IPS-18a (cell line): ENCODE data around the gene MAGEA6.
"Not testable (repeated sequence)": the region's sequence is repeated elsewhere in the genome, so short reads cannot be mapped to it uniquely, and the experiment has no call there.

ENCODE experiments used
- H3K27ac ChIP-seq: one replicate; pipeline ENCODE4 v1.5.1; 2013; ENCODE audit warnings: low read length
- H3K27me3 ChIP-seq: one replicate; pipeline ENCODE4 v1.6.1; 2013; ENCODE audit warnings: mild to moderate bottlenecking, low read length; ENCODE audit not compliant: control insufficient read depth, insufficient read depth
- H3K36me3 ChIP-seq: one replicate; pipeline ENCODE4 v1.6.1; 2013; ENCODE audit warnings: low read depth, low read length; ENCODE audit not compliant: control insufficient read depth
- H3K4me1 ChIP-seq: one replicate; pipeline ENCODE4 v1.6.1; 2013; ENCODE audit warnings: low read depth, low read length; ENCODE audit not compliant: control insufficient read depth
- H3K4me3 ChIP-seq: one replicate; pipeline ENCODE4 v1.5.1; 2013; ENCODE audit warnings: low read length
- H3K9ac ChIP-seq: one replicate; pipeline ENCODE4 v1.6.1; 2013; ENCODE audit warnings: mild to moderate bottlenecking, low read length, moderate library complexity
- H3K9me3 ChIP-seq: one replicate; pipeline ENCODE4 v1.6.1; 2013; ENCODE audit warnings: low read depth, low read length; ENCODE audit not compliant: control insufficient read depth

The MAGEA6 gene

GRCh38 chrX:152769549-152770289 lies at the start of gene MAGEA6:
TSS of gene MAGEA6 (minus strand) at chrX:152769689. CDS start at chrX:152767650, 2,039 bp downstream.
- H3K36me3 ChIP-seq, H3K9me3 ChIP-seq, H3K4me1 ChIP-seq, H3K27ac ChIP-seq, H3K27me3 ChIP-seq, H3K9ac ChIP-seq, H3K4me3 ChIP-seq: not testable (repeated sequence)

- H3K9ac ChIP-seq = no peak overlapping the region
- H3K27ac ChIP-seq = no peak overlapping the region
- H3K27me3 ChIP-seq = no peaks in the 10 kb centered on the region
- no peak overlapping the region for H3K4me3 ChIP-seq
- peaks cover 9% of the 10 kb centered on the region for H3K9me3 ChIP-seq
- H3K36me3 ChIP-seq = no peaks in the 10 kb centered on the region
- peaks cover 3% of the 10 kb centered on the region for H3K4me1 ChIP-seq
These were observed 49.8 kb upstream of the MAGEA6 start for GRCh38 chrX:152819266-152819665.

GRCh38 chrX:152818356-152818755 lies 48.9 kb upstream of the MAGEA6 start:
- no peak overlapping the region for H3K27ac ChIP-seq
- peaks cover 9% of the 10 kb centered on the region for H3K9me3 ChIP-seq
- H3K36me3 ChIP-seq = no peaks in the 10 kb centered on the region
- H3K4me3 ChIP-seq = no peak overlapping the region
- no peak overlapping the region for H3K9ac ChIP-seq
- H3K27me3 ChIP-seq = no peaks in the 10 kb centered on the region
- peaks cover 3% of the 10 kb centered on the region for H3K4me1 ChIP-seq

GRCh38 chrX:152817078-152817764 lies 47.7 kb upstream of the MAGEA6 start:
- Histone ChIP-seq H3K36me3 (no peaks in the 10 kb centered on the region), H3K9me3 (peaks cover 9% of the 10 kb centered on the region), H3K4me1 (peaks cover 3% of the 10 kb centered on the region), H3K9ac (no peak overlapping the region), H3K4me3 (no peak overlapping the region), H3K27ac (no peak overlapping the region), H3K27me3 (no peaks in the 10 kb centered on the region)

- Histone ChIP-seq H3K4me3 (no peak overlapping the region), H3K9ac (no peak overlapping the region), H3K36me3 (no peaks in the 10 kb centered on the region), H3K27me3 (no peaks in the 10 kb centered on the region), H3K9me3 (peaks cover 5% of the 10 kb centered on the region), H3K4me1 (peaks cover 3% of the 10 kb centered on the region), H3K27ac (no peak overlapping the region)
These were observed 44.6 kb upstream of the MAGEA6 start for GRCh38 chrX:152814048-152814447.

- Histone ChIP-seq H3K9ac (no peak overlapping the region), H3K4me3 (no peak overlapping the region), H3K36me3 (no peaks in the 10 kb centered on the region), H3K27ac (no peak overlapping the region), H3K27me3 (no peaks in the 10 kb centered on the region), H3K9me3 (peaks cover 9% of the 10 kb centered on the region), H3K4me1 (peaks cover 3% of the 10 kb centered on the region)
These were observed 43.7 kb upstream of the MAGEA6 start for GRCh38 chrX:152813206-152813605.

GRCh38 chrX:152810403-152810802 lies 40.9 kb upstream of the MAGEA6 start:
- Histone ChIP-seq H3K9ac (no peak overlapping the region), H3K27me3 (no peaks in the 10 kb centered on the region), H3K4me1 (no peaks in the 10 kb centered on the region), H3K9me3 (peaks cover 7% of the 10 kb centered on the region), H3K27ac (no peak overlapping the region), H3K4me3 (no peak overlapping the region), H3K36me3 (no peaks in the 10 kb centered on the region)

- H3K4me3 ChIP-seq = no peak overlapping the region
- no peaks in the 10 kb centered on the region for H3K36me3 ChIP-seq
- H3K9ac ChIP-seq = no peak overlapping the region
- no peaks in the 10 kb centered on the region for H3K4me1 ChIP-seq
- no peaks in the 10 kb centered on the region for H3K27me3 ChIP-seq
- H3K27ac ChIP-seq = no peak overlapping the region
- H3K9me3 ChIP-seq = peaks cover 15% of the 10 kb centered on the region
These were observed 36.5 kb upstream of the MAGEA6 start for GRCh38 chrX:152806035-152806434.

GRCh38 chrX:152798945-152799344 lies 29.5 kb upstream of the MAGEA6 start:
- Histone ChIP-seq H3K4me1 (no peaks in the 10 kb centered on the region), H3K27ac (no peak overlapping the region), H3K27me3 (no peaks in the 10 kb centered on the region), H3K9ac (no peak overlapping the region), H3K36me3 (no peaks in the 10 kb centered on the region), H3K4me3 (no peak overlapping the region), H3K9me3 (peaks cover 10% of the 10 kb centered on the region)

GRCh38 chrX:152787062-152787461 lies 17.6 kb upstream of the MAGEA6 start:
- H3K27ac ChIP-seq, H3K9me3 ChIP-seq, H3K4me3 ChIP-seq: not testable (repeated sequence)

GRCh38 chrX:152766562-152766961 lies 2.9 kb downstream of the MAGEA6 start:
- not testable (repeated sequence) for H3K27ac ChIP-seq, H3K4me3 ChIP-seq, H3K4me1 ChIP-seq, H3K9me3 ChIP-seq, H3K9ac ChIP-seq, H3K36me3 ChIP-seq, H3K27me3 ChIP-seq

More at GRCh38 chrX:152787062-152787461, 17.6 kb upstream of the MAGEA6 start:
- not testable (repeated sequence) for H3K27me3 ChIP-seq, H3K4me1 ChIP-seq, H3K36me3 ChIP-seq, H3K9ac ChIP-seq

- not testable (repeated sequence) for H3K4me3 ChIP-seq, H3K36me3 ChIP-seq, H3K27ac ChIP-seq, H3K9ac ChIP-seq, H3K9me3 ChIP-seq, H3K27me3 ChIP-seq, H3K4me1 ChIP-seq
These were observed 7.9 kb downstream of the MAGEA6 start for GRCh38 chrX:152761582-152761981.
